H9 (cell line): Measurements from ENCODE around the gene TRPT1. TPM values are rescaled to one million over a fixed set of nuclear protein-coding genes. Genes with fewer than 3 reads are reported as not detected.

Source experiments
- DNase-seq: peaks from one replicate; pipeline ENCODE4 v3.0.0-alpha.2; 2017
- H2AFZ ChIP-seq: one replicate; pipeline ENCODE4 v1.6.1; 2013; ENCODE audit warnings: mild to moderate bottlenecking, low read length, control low read depth, moderate library complexity
- H2AK5ac ChIP-seq: 2 replicates; pipeline ENCODE4 v1.6.1; 2013; ENCODE audit warnings: low read length, control low read depth, mixed read lengths; ENCODE audit not compliant: insufficient read length
- H2BK120ac ChIP-seq: one replicate; pipeline ENCODE4 v1.6.1; 2013; ENCODE audit warnings: low read depth, mild to moderate bottlenecking, low read length, control low read depth, inconsistent platforms; ENCODE audit not compliant: poor library complexity, severe bottlenecking
- H2BK12ac ChIP-seq: 2 replicates; pipeline ENCODE4 v1.6.1; 2013; ENCODE audit warnings: low read length, control low read depth, mixed read lengths, low read depth; ENCODE audit not compliant: insufficient read length
- H2BK15ac ChIP-seq: 2 replicates; pipeline ENCODE4 v1.6.1; 2013; ENCODE audit warnings: low read depth, low read length, control low read depth
- H2BK20ac ChIP-seq: one replicate; pipeline ENCODE4 v1.6.1; 2013; ENCODE audit warnings: low read depth, mild to moderate bottlenecking, low read length, control low read depth, inconsistent platforms; ENCODE audit not compliant: poor library complexity, severe bottlenecking
- H2BK5ac ChIP-seq: 2 replicates; pipeline ENCODE4 v1.6.1; 2013; ENCODE audit warnings: low read length, control low read depth, mixed read lengths; ENCODE audit not compliant: insufficient read length
- H3K14ac ChIP-seq: 2 replicates; pipeline ENCODE4 v1.6.1; 2013; ENCODE audit warnings: low read length, control low read depth; ENCODE audit not compliant: insufficient read depth
- H3K18ac ChIP-seq: 2 replicates; pipeline ENCODE4 v1.6.1; 2013; ENCODE audit warnings: low read depth, mild to moderate bottlenecking, mixed read lengths, low read length, control low read depth; ENCODE audit not compliant: insufficient read length
- H3K23ac ChIP-seq: 2 replicates; pipeline ENCODE4 v1.6.1; 2013; ENCODE audit warnings: low read length, control low read depth, mixed read lengths, low read depth; ENCODE audit not compliant: insufficient read length
- H3K23me2 ChIP-seq: 2 replicates; pipeline ENCODE4 v1.6.1; 2013; ENCODE audit warnings: low read depth, mild to moderate bottlenecking, mixed read lengths, low read length, control low read depth; ENCODE audit not compliant: insufficient read length, poor library complexity, severe bottlenecking
- H3K27ac ChIP-seq: 2 replicates; pipeline ENCODE4 v1.5.1; 2013; ENCODE audit warnings: low read length, control low read depth, mixed read lengths, low read depth; ENCODE audit not compliant: insufficient read length
- H3K27me3 ChIP-seq: 2 replicates; pipeline ENCODE4 v1.6.1; 2013; ENCODE audit warnings: low read length, control low read depth, inconsistent platforms; ENCODE audit not compliant: insufficient read depth
- H3K4ac ChIP-seq: 2 replicates; pipeline ENCODE4 v1.6.1; 2013; ENCODE audit warnings: low read depth, mild to moderate bottlenecking, control low read depth, inconsistent platforms, low read length, moderate library complexity
- H3K4me1 ChIP-seq: 2 replicates; pipeline ENCODE4 v1.6.1; 2013; ENCODE audit warnings: low read length, control low read depth, inconsistent platforms; ENCODE audit not compliant: insufficient read depth
- H3K4me2 ChIP-seq: 2 replicates; pipeline ENCODE4 v1.6.1; 2013; ENCODE audit warnings: low read length, control low read depth, mixed read lengths; ENCODE audit not compliant: insufficient read length, insufficient read depth
- H3K56ac ChIP-seq: 2 replicates; pipeline ENCODE4 v1.6.1; 2013; ENCODE audit warnings: low read depth, mild to moderate bottlenecking, mixed read lengths, low read length, control low read depth; ENCODE audit not compliant: insufficient read length
- H3K79me1 ChIP-seq: 2 replicates; pipeline ENCODE4 v1.6.1; 2013; ENCODE audit warnings: low read depth, mild to moderate bottlenecking, moderate library complexity, low read length, control low read depth, inconsistent platforms; ENCODE audit not compliant: insufficient read depth, poor library complexity, severe bottlenecking
- H3K79me2 ChIP-seq: 2 replicates; pipeline ENCODE4 v1.6.1; 2013; ENCODE audit warnings: low read length, control low read depth, inconsistent platforms; ENCODE audit not compliant: insufficient read depth
- H3K9ac ChIP-seq: 2 replicates; pipeline ENCODE4 v1.6.1; 2013; ENCODE audit warnings: low read length, control low read depth, mixed read lengths; ENCODE audit not compliant: insufficient read length; ENCODE audit errors: extremely low read depth
- H3K9me3 ChIP-seq: one replicate; pipeline ENCODE4 v1.6.1; 2013; ENCODE audit warnings: low read depth, low read length, inconsistent platforms; ENCODE audit not compliant: control insufficient read depth
- H3T11ph ChIP-seq: one replicate; pipeline ENCODE4 v1.6.1; 2013; ENCODE audit warnings: mild to moderate bottlenecking, low read length, control low read depth, inconsistent platforms
- H4K20me1 ChIP-seq: one replicate; pipeline ENCODE4 v1.6.1; 2013; ENCODE audit not compliant: control insufficient read depth, insufficient read length, insufficient read depth
- H4K5ac ChIP-seq: 2 replicates; pipeline ENCODE4 v1.6.1; 2013; ENCODE audit warnings: low read depth, mild to moderate bottlenecking, mixed read lengths, low read length, control low read depth; ENCODE audit not compliant: insufficient read length
- H4K8ac ChIP-seq: replicated peaks from 2 replicates; pipeline ENCODE4 v1.6.1; 2013; ENCODE audit warnings: low read length, control low read depth, mixed read lengths, low read depth; ENCODE audit not compliant: insufficient read length
- H4K91ac ChIP-seq: 2 replicates; pipeline ENCODE4 v1.6.1; 2013; ENCODE audit warnings: low read depth, mild to moderate bottlenecking, moderate library complexity, mixed read lengths, low read length, control low read depth; ENCODE audit not compliant: insufficient read length
- H3K27ac Mint-ChIP-seq, 3 experiments: 2 replicates in 2 of 3; 3 replicates in 1 of 3; pipeline ENCODE4 v1.8.0; 2020 to 2021; ENCODE audit warnings: mixed read lengths in 3 of 3, mild to moderate bottlenecking in 1 of 3, moderate library complexity in 1 of 3
- H3K27me3 Mint-ChIP-seq: 2 replicates; pipeline ENCODE4 v1.8.0; 2021; ENCODE audit warnings: low read depth, mild to moderate bottlenecking, moderate library complexity, mixed read lengths
- H3K36me3 Mint-ChIP-seq, 3 experiments: 2 replicates in 2 of 3; 3 replicates in 1 of 3; pipeline ENCODE4 v1.8.0; 2020 to 2021; ENCODE audit warnings: low read depth in 3 of 3, mixed read lengths in 3 of 3; ENCODE audit not compliant: insufficient read depth in 1 of 3
- H3K4me1 Mint-ChIP-seq, 2 experiments: 2 replicates each; pipeline ENCODE4 v1.8.0; 2020; ENCODE audit warnings: mixed read lengths in 2 of 2
- H3K4me3 Mint-ChIP-seq, 2 experiments: 2 replicates in 1 of 2; 3 replicates in 1 of 2; pipeline ENCODE4 v1.8.0; 2020 to 2021; ENCODE audit warnings: mild to moderate bottlenecking in 2 of 2, mixed read lengths in 2 of 2, moderate library complexity in 1 of 2
- H3K9me3 Mint-ChIP-seq, 2 experiments: 2 replicates in 1 of 2; 3 replicates in 1 of 2; pipeline ENCODE4 v1.8.0; 2020; ENCODE audit warnings: mild to moderate bottlenecking in 2 of 2, mixed read lengths in 2 of 2, moderate library complexity in 1 of 2
- WGBS: extraction: QIAGEN DNeasy Blood & Tissue Kit; methylation state at CpG from one replicate; pipeline ENCODE4 v1.1.7; 2013; ENCODE audit warnings: missing lambda C conversion rate, low lambda C conversion rate, mixed read lengths; ENCODE audit not compliant: insufficient read length; ENCODE audit errors: extremely low coverage; 5-methylcytosine and 5-hydroxymethylcytosine counted together
- total RNA-seq: library from RNA; stranded (reverse); gene quantifications from 2 replicates; pipeline ENCODE4 v1.2.1, GENCODE V29; 2021
- TF ChIP-seq, protein P1 (sequence below): fragments of 200-600 bp; sonication (generic); conservative IDR thresholded peaks from 3 replicates; pipeline ENCODE4 v1.8.0; 2021; ENCODE audit warnings: antibody characterized with exemption, mild to moderate bottlenecking

Gene TRPT1
- total RNA-seq, 1 experiment from 2014 or later: 33.6 TPM

DNA sequence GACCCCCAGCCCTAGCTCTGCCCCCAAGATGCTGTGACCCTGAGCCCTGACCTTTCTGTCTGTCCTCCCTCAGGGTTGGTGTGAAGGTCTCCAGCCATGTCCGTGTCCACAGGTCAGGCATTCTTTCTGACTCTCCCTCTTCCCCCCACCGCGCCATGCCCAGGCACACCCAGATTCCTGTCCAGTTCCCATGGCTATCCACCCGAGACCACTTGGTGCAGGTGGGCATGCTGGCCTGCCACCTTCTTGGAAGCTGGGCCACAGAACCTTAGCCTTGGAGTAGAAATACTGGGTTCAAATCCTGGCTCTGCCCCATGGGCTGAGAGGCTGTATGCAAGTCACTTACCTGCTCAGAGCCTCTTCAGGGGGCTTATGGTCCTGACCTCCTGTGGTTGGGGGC lies 23.1 kb upstream of the TRPT1 start:
- TF ChIP-seq, protein P1, sequence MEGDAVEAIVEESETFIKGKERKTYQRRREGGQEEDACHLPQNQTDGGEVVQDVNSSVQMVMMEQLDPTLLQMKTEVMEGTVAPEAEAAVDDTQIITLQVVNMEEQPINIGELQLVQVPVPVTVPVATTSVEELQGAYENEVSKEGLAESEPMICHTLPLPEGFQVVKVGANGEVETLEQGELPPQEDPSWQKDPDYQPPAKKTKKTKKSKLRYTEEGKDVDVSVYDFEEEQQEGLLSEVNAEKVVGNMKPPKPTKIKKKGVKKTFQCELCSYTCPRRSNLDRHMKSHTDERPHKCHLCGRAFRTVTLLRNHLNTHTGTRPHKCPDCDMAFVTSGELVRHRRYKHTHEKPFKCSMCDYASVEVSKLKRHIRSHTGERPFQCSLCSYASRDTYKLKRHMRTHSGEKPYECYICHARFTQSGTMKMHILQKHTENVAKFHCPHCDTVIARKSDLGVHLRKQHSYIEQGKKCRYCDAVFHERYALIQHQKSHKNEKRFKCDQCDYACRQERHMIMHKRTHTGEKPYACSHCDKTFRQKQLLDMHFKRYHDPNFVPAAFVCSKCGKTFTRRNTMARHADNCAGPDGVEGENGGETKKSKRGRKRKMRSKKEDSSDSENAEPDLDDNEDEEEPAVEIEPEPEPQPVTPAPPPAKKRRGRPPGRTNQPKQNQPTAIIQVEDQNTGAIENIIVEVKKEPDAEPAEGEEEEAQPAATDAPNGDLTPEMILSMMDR: no peak
- Mint-ChIP-seq H3K4me3 (peak overlapping the region; percentile 30 to 93), H3K9me3 (no peaks in the 10 kb centered on the region; a peak in 1 of 5 replicates), H3K36me3 (peaks cover 6 to 16% (median 7%) of the 10 kb centered on the region in 3 experiments; a peak in 6 of 7 replicates), H3K27me3 (no peaks in the 10 kb centered on the region), H3K4me1 (peaks cover 34 to 47% of the 10 kb centered on the region in 2 experiments), H3K27ac (peak overlapping the region; percentile 95 to 97 (median 97))
- Histone ChIP-seq H4K5ac (no peak overlapping the region), H2BK20ac (no peak overlapping the region), H3K9me3 (no peaks in the 10 kb centered on the region), H3K18ac (no peak overlapping the region), H3T11ph (no peak overlapping the region), H3K4me2 (peak overlapping the region; percentile 9), H3K79me1 (peaks cover 3% of the 10 kb centered on the region), H3K56ac (no peak overlapping the region), H4K8ac (no peak overlapping the region), H4K20me1 (no peaks in the 10 kb centered on the region), H3K27me3 (no peaks in the 10 kb centered on the region), H3K79me2 (peaks cover 7% of the 10 kb centered on the region; the same call in 1 of the 2 replicates), H2BK12ac (no peak overlapping the region), H3K27ac (peak overlapping the region; percentile 40), H4K91ac (no peak overlapping the region), H2AK5ac (no peak overlapping the region), H2BK15ac (no peak overlapping the region), H3K23me2 (peaks cover 26% of the 10 kb centered on the region), H3K9ac (no peak overlapping the region), H3K4ac (no peak overlapping the region), H2BK5ac (no peak overlapping the region), H3K4me1 (peaks cover 9% of the 10 kb centered on the region; the same call in 1 of the 2 replicates), H3K14ac (no peak overlapping the region), H3K23ac (no peak overlapping the region), H2BK120ac (no peak overlapping the region), H2AFZ (no peak overlapping the region)
- WGBS: no CpG with 5 or more reads among the region's 4 CpGs
- DNase-seq: no peak
